WERI-Rb-1 (cell line): ENCODE measurements around the gene RNF212.

Source experiments
- DNase-seq: peaks from one replicate; pipeline ENCODE4 v3.0.0-alpha.2; 2020
- H3K27ac ChIP-seq: fragments of 250-450 bp; sonication (Bioruptor Pico); 2 replicates; pipeline ENCODE4 v1.5.1; 2020; ENCODE audit warnings: mild to moderate bottlenecking, moderate library complexity
- H3K27me3 ChIP-seq: fragments of 250-450 bp; sonication (Bioruptor Pico); 2 replicates; pipeline ENCODE4 v1.5.1; 2021; ENCODE audit warnings: mild to moderate bottlenecking, low read depth, moderate library complexity; ENCODE audit not compliant: insufficient read depth, severe bottlenecking
- H3K36me3 ChIP-seq: fragments of 250-450 bp; sonication (Bioruptor Pico); 2 replicates; pipeline ENCODE4 v1.5.1; 2020; ENCODE audit warnings: mild to moderate bottlenecking, moderate library complexity
- H3K4me3 ChIP-seq: 2 replicates; pipeline ENCODE4 v1.5.1; 2011; ENCODE audit warnings: low read depth, mild to moderate bottlenecking, control low read depth, low read length
- H3K9me3 ChIP-seq: fragments of 250-450 bp; sonication (Bioruptor Pico); 2 replicates; pipeline ENCODE4 v1.5.1; 2021; ENCODE audit warnings: mild to moderate bottlenecking, moderate library complexity; ENCODE audit not compliant: severe bottlenecking
- TF ChIP-seq, protein P1 (sequence below): IDR thresholded peaks from 2 replicates; pipeline ENCODE4 v1.5.1; 2011; ENCODE audit warnings: low read depth, mild to moderate bottlenecking, control low read depth, inconsistent platforms, low read length

Gene RNF212

DNA sequence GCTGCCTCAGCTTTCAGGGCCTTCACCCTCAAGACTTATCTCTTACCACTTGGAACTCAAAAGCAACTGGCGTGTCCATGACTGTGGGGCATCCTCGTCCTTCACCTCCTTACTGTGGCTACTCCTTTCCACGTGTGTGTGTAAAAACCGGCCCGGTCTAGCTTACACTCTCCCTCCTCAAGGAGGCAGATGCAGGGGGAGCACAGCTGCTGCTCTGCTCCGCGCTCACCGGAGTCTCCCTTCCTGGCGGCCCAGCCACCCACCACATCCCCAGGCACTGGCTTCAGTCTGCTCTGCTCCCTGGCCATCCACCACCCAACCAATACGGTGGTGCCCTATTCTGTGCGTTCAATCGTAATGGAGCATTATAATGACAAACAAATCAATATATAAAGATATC is 8.3 kb downstream of the RNF212 start:
- DNase-seq: no peak
- H3K27me3 ChIP-seq: no peaks in the 10 kb centered on the region
- no peak overlapping the region for H3K4me3 ChIP-seq
- no peaks in the 10 kb centered on the region for H3K36me3 ChIP-seq
- TF ChIP-seq, protein P1, sequence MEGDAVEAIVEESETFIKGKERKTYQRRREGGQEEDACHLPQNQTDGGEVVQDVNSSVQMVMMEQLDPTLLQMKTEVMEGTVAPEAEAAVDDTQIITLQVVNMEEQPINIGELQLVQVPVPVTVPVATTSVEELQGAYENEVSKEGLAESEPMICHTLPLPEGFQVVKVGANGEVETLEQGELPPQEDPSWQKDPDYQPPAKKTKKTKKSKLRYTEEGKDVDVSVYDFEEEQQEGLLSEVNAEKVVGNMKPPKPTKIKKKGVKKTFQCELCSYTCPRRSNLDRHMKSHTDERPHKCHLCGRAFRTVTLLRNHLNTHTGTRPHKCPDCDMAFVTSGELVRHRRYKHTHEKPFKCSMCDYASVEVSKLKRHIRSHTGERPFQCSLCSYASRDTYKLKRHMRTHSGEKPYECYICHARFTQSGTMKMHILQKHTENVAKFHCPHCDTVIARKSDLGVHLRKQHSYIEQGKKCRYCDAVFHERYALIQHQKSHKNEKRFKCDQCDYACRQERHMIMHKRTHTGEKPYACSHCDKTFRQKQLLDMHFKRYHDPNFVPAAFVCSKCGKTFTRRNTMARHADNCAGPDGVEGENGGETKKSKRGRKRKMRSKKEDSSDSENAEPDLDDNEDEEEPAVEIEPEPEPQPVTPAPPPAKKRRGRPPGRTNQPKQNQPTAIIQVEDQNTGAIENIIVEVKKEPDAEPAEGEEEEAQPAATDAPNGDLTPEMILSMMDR: no peak
- H3K27ac ChIP-seq: peak overlapping the region; percentile 68
- no peaks in the 10 kb centered on the region for H3K9me3 ChIP-seq

DNA sequence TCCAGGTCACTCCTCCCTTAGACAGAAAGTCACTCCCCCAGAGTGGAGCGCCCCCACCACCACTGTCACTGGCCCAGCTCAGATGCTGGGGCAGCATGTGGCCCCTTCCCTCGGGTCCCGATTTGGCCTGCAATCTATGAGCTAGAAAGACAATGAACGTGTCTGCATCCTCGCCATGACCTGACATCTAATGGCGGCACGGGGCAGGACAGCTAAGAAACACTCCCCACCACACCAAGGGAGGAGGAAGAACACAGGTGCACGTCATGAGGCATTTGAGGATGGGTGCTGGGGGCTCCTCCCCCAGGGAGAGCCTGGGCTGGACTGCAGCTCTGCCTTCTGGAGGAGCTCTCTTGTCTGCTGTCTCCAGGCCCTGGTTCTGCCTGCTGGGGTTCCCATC is 8.7 kb downstream of the RNF212 start:
- Histone ChIP-seq H3K27ac (no peak overlapping the region), H3K4me3 (no peak overlapping the region), H3K9me3 (no peaks in the 10 kb centered on the region), H3K36me3 (no peaks in the 10 kb centered on the region), H3K27me3 (no peaks in the 10 kb centered on the region)
- TF ChIP-seq, protein P1: no peak
- no peak for DNase-seq

- H3K27me3 ChIP-seq: no peaks in the 10 kb centered on the region
- TF ChIP-seq, protein P1: no peak
- no peaks in the 10 kb centered on the region for H3K9me3 ChIP-seq
Observed at GRCh38 chr4:1099684-1100335, 13.6 kb downstream of the RNF212 start.

GRCh38 chr4:1099270-1099669 is 14.1 kb downstream of the RNF212 start:
- Histone ChIP-seq H3K27me3 (no peaks in the 10 kb centered on the region), H3K36me3 (no peaks in the 10 kb centered on the region), H3K4me3 (no peak overlapping the region), H3K27ac (no peak overlapping the region), H3K9me3 (no peaks in the 10 kb centered on the region)
- TF ChIP-seq, protein P1: no peak
- no peak for DNase-seq

More at GRCh38 chr4:1099684-1100335, 13.6 kb downstream of the RNF212 start:
- no peak for DNase-seq
- H3K27ac ChIP-seq: no peak overlapping the region
- H3K4me3 ChIP-seq: no peak overlapping the region
- no peaks in the 10 kb centered on the region for H3K36me3 ChIP-seq

GRCh38 chr4:1098311-1098925 is 14.9 kb downstream of the RNF212 start:
- H3K4me3 ChIP-seq: no peak overlapping the region
- TF ChIP-seq, protein P1: no peak
- no peaks in the 10 kb centered on the region for H3K9me3 ChIP-seq
- no peak for DNase-seq
- no peaks in the 10 kb centered on the region for H3K36me3 ChIP-seq
- H3K27ac ChIP-seq: no peak overlapping the region
- H3K27me3 ChIP-seq: no peaks in the 10 kb centered on the region
